Measurements from ENCODE around the gene H6PD.

GRCh38 chr1:9213956-9214355 is 20.6 kb upstream of the H6PD start:
- TF ChIP-seq EZH2 (IDR thresholded peaks at IDR 0.05; ENCODE audit: low read length) (no peak), CTCF (optimal IDR thresholded peaks at IDR 0.05 in 1 of 3, IDR thresholded peaks at IDR 0.05 in 1 of 3, conservative IDR thresholded peaks at IDR 0.05 in 1 of 3; ENCODE audit: extremely low read depth in 1 of 3, insufficient read depth in 2 of 3, low read length in 3 of 3) (no peak)

Measured in keratinocyte (primary cell).